ENCODE measurements around the gene MAPK8IP1.

DNA sequence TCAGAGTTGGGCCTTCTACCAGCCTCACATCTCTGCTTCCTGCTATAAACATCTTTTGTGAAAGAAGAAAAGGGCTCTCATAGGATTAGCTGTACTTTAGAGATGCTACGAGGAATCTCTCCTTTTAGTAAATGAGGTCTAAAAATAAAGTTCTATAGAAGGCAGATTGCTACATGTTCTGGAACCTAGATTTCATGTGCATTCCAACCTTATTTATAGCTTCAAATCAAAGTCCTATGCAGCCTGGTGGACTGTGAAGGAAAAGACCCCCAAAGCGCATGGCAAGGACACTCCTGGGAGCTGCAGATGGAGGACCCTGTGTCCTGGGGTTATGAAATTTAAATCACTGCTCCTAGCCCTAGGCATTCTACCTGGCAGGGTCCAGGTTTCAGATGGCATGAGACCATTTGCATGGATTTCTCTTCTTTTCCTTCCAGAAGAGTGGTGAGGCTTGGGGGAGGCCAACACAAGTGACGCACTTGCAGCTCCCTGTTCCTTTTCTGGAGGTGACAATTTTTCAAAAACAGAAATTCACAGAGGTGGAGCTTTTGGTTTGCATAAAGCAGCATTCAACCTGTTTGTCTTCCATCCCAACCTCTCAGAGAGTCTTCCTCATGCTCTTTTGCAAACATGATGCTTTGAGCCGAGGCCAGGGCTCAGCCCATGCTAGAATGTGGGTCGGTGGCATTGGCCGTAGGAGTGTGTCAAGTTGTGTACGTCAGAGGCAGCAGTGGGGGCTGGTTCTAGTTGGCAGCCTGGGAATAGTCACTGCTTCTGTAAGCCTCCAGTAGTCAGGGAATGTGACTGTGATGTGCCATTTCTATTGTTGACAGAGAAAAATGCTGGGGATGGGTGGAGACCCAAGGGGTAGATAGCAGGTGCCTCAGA, 31.9 kb upstream of the MAPK8IP1 start:
- TF ChIP-seq, protein P1, sequence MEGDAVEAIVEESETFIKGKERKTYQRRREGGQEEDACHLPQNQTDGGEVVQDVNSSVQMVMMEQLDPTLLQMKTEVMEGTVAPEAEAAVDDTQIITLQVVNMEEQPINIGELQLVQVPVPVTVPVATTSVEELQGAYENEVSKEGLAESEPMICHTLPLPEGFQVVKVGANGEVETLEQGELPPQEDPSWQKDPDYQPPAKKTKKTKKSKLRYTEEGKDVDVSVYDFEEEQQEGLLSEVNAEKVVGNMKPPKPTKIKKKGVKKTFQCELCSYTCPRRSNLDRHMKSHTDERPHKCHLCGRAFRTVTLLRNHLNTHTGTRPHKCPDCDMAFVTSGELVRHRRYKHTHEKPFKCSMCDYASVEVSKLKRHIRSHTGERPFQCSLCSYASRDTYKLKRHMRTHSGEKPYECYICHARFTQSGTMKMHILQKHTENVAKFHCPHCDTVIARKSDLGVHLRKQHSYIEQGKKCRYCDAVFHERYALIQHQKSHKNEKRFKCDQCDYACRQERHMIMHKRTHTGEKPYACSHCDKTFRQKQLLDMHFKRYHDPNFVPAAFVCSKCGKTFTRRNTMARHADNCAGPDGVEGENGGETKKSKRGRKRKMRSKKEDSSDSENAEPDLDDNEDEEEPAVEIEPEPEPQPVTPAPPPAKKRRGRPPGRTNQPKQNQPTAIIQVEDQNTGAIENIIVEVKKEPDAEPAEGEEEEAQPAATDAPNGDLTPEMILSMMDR (IDR thresholded peaks at IDR 0.05), result no peak
- TF ChIP-seq EZH2 (IDR thresholded peaks at IDR 0.05; ENCODE audit: borderline replicate concordance, insufficient read depth, low read depth, low read length, poor library complexity, severe bottlenecking), result no peak

All from B cell (primary cell).